ENCODE data around the gene TMEM141. TPM values are rescaled to one million over a fixed set of nuclear protein-coding genes. Genes with fewer than 3 reads are reported as not detected.
"Not testable (repeated sequence)": the region's sequence is repeated elsewhere in the genome, so short reads cannot be mapped to it uniquely, and the experiment has no call there.

TMEM141 gene
- total RNA-seq, 1 donor from 2014 or later = 29.2 TPM

- no peak for DNase-seq (ENCODE audit: extremely low spot score, unreplicated experiment)
- Mint-ChIP-seq H3K27ac (ENCODE audit: unreplicated experiment) (no peak overlapping the region), H3K4me3 (ENCODE audit: unreplicated experiment) (no peak overlapping the region), H3K36me3 (ENCODE audit: unreplicated experiment) (no peaks in the 10 kb centered on the region), H3K9me3 (ENCODE audit: unreplicated experiment) (no peaks in the 10 kb centered on the region), H3K27me3 (ENCODE audit: unreplicated experiment) (peaks cover 32% of the 10 kb centered on the region), H3K4me1 (ENCODE audit: unreplicated experiment) (peaks cover 10% of the 10 kb centered on the region)
- TF ChIP-seq, protein P1, sequence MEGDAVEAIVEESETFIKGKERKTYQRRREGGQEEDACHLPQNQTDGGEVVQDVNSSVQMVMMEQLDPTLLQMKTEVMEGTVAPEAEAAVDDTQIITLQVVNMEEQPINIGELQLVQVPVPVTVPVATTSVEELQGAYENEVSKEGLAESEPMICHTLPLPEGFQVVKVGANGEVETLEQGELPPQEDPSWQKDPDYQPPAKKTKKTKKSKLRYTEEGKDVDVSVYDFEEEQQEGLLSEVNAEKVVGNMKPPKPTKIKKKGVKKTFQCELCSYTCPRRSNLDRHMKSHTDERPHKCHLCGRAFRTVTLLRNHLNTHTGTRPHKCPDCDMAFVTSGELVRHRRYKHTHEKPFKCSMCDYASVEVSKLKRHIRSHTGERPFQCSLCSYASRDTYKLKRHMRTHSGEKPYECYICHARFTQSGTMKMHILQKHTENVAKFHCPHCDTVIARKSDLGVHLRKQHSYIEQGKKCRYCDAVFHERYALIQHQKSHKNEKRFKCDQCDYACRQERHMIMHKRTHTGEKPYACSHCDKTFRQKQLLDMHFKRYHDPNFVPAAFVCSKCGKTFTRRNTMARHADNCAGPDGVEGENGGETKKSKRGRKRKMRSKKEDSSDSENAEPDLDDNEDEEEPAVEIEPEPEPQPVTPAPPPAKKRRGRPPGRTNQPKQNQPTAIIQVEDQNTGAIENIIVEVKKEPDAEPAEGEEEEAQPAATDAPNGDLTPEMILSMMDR (IDR thresholded peaks at IDR 0.05) = no peak
Measured at GRCh38 chr9:136784997-136785361, 6.2 kb upstream of the TMEM141 start.

DNA sequence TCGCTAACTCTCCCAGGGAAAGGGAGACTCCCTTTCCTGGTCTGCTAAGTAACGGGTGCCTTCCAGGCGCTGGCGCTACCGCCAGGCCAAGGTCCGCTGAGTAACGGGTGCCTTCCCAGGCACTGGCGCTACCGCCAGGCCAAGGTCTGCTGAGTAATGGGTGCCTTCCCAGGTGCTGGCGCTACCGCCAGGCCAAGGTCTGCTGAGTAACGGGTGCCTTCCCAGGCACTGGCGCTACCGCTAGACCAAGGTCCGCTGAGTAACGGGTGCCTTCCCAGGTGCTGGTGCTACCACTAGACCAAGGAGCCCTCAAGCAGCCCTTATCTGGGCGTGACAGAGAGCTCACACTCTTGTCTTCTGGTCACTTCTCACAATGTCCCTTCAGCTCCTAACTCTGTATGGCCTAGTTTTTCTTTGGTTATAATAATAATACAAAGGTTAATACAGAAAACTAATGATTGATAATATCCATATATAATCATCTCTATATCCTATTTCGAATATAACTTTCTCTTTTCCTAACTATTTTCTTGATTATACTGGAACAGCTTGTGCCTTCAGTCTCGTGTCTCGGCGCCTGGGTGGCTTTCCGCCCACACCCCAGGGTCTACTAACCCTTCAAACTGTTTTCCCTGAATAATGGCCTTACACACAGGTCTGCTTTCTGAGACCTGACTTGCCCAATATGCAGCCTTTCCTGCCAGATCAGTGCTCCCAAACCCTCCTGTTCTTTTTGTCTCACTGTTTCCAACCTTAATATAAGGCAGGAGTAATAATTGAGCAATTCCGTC, 5.4 kb upstream of the TMEM141 start:
- not testable (repeated sequence) for H3K9me3 Mint-ChIP-seq (ENCODE audit: unreplicated experiment); DNase-seq (ENCODE audit: extremely low spot score, unreplicated experiment); H3K27ac Mint-ChIP-seq (ENCODE audit: unreplicated experiment); H3K36me3 Mint-ChIP-seq (ENCODE audit: unreplicated experiment); H3K4me3 Mint-ChIP-seq (ENCODE audit: unreplicated experiment)
- peaks cover 16% of the 10 kb centered on the region for H3K4me1 Mint-ChIP-seq (ENCODE audit: unreplicated experiment)
- peaks cover 24% of the 10 kb centered on the region for H3K27me3 Mint-ChIP-seq (ENCODE audit: unreplicated experiment)

GRCh38 chr9:136786451-136786850, 4.7 kb upstream of the TMEM141 start:
- Mint-ChIP-seq H3K4me1 (ENCODE audit: unreplicated experiment) (peaks cover 16% of the 10 kb centered on the region), H3K9me3 (ENCODE audit: unreplicated experiment) (no peaks in the 10 kb centered on the region), H3K27me3 (ENCODE audit: unreplicated experiment) (peaks cover 19% of the 10 kb centered on the region), H3K36me3 (ENCODE audit: unreplicated experiment) (no peaks in the 10 kb centered on the region), H3K27ac (ENCODE audit: unreplicated experiment) (no peak overlapping the region), H3K4me3 (ENCODE audit: unreplicated experiment) (no peak overlapping the region)
- TF ChIP-seq, protein P1 (IDR thresholded peaks at IDR 0.05) = no peak
- DNase-seq (ENCODE audit: extremely low spot score, unreplicated experiment) = no peak

DNA sequence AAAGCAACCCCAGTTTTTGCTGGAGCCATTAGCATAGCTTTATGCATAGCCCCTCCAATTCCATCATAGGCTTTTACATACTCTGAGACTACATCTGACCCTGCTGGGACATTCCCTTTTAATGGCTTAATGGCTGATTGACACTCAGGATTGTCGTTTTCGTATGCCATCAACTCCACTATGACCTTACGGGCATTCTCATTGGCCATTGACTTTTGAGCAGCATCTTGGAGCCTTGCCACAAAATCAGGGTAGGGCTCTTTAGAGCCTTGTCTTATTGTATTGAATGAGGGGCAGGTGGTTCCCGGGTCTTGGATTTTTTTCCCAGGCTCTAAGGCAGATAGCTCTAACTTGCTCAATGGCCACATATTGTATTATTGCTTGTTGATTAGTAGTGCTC, 4.2 kb upstream of the TMEM141 start:
- peaks cover 18% of the 10 kb centered on the region for H3K4me1 Mint-ChIP-seq (ENCODE audit: unreplicated experiment)
- H3K9me3 Mint-ChIP-seq (ENCODE audit: unreplicated experiment) = not testable (repeated sequence)

GRCh38 chr9:136787690-136788400, 3.3 kb upstream of the TMEM141 start:
- no peaks in the 10 kb centered on the region for H3K9me3 Mint-ChIP-seq (ENCODE audit: unreplicated experiment)
- no peaks in the 10 kb centered on the region for H3K36me3 Mint-ChIP-seq (ENCODE audit: unreplicated experiment)
- DNase-seq (ENCODE audit: extremely low spot score, unreplicated experiment) = no peak
- no peak overlapping the region for H3K4me3 Mint-ChIP-seq (ENCODE audit: unreplicated experiment)
- H3K27ac Mint-ChIP-seq (ENCODE audit: unreplicated experiment) = no peak overlapping the region
- TF ChIP-seq, protein P1 (IDR thresholded peaks at IDR 0.05) = peak; percentile 89
- H3K4me1 Mint-ChIP-seq (ENCODE audit: unreplicated experiment) = peaks cover 19% of the 10 kb centered on the region
- H3K27me3 Mint-ChIP-seq (ENCODE audit: unreplicated experiment) = peaks cover 10% of the 10 kb centered on the region

More for the DNA sequence above, 4.2 kb upstream of the TMEM141 start:
- H3K27ac Mint-ChIP-seq (ENCODE audit: unreplicated experiment); H3K36me3 Mint-ChIP-seq (ENCODE audit: unreplicated experiment); H3K4me3 Mint-ChIP-seq (ENCODE audit: unreplicated experiment); DNase-seq (ENCODE audit: extremely low spot score, unreplicated experiment): not testable (repeated sequence)
- H3K27me3 Mint-ChIP-seq (ENCODE audit: unreplicated experiment) = peaks cover 18% of the 10 kb centered on the region

GRCh38 chr9:136788644-136789522, 2.3 kb upstream of the TMEM141 start:
- H3K4me1 Mint-ChIP-seq (ENCODE audit: unreplicated experiment) = peaks cover 19% of the 10 kb centered on the region
- DNase-seq (ENCODE audit: extremely low spot score, unreplicated experiment) = not testable (repeated sequence)

More at GRCh38 chr9:136788644-136789522, 2.3 kb upstream of the TMEM141 start:
- not testable (repeated sequence) for H3K36me3 Mint-ChIP-seq (ENCODE audit: unreplicated experiment); H3K27ac Mint-ChIP-seq (ENCODE audit: unreplicated experiment); H3K9me3 Mint-ChIP-seq (ENCODE audit: unreplicated experiment); H3K4me3 Mint-ChIP-seq (ENCODE audit: unreplicated experiment); H3K27me3 Mint-ChIP-seq (ENCODE audit: unreplicated experiment)

All from osteocyte (in vitro differentiated cells).